ENCODE data around the gene GYS1.
"Not testable (repeated sequence)": the region's sequence is repeated elsewhere in the genome, so short reads cannot be mapped to it uniquely, and the experiment has no call there.

GYS1 gene

GRCh38 chr19:48993175-48994034 is at the start of gene GYS1, which contains the start of gene RUVBL2:
Gene GYS1, minus strand, starts transcription at chr19:48993309. Its CDS starts 197 bp downstream, at chr19:48993112.
Gene RUVBL2, plus strand, starts transcription at chr19:48993887. Its CDS starts 25 bp downstream, at chr19:48993912.
- DNase-seq (ENCODE audit: low read depth in 2 of 2): peak; percentile 97 to 98

GRCh38 chr19:49042666-49043065 is 49.6 kb upstream of the GYS1 start:
- DNase-seq (ENCODE audit: low read depth in 2 of 2): not testable (repeated sequence)

- DNase-seq (ENCODE audit: low read depth in 2 of 2): no peak
These were observed 49.1 kb upstream of the GYS1 start for GRCh38 chr19:49042177-49042576.

DNA sequence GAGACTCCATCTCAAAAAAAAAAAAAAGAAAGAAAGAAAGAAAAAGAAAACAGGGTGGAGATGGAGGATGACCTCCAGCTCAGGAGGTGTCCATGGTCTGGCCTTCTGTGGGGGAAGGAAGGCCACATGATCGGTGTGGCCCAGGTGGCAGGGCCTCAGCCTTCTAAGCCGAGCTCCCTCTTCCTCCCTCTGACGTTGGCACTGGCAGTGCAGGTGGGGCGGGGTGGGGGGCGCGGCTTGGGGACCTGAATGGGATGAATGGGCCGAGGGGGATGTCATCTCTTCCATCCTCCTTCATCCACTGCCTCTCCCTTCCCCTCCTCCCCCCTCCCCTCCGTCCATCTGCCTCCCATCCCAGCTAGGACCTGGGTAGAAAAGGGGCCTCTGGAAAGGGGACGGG is 46.6 kb upstream of the GYS1 start:
- DNase-seq (ENCODE audit: low read depth in 2 of 2): not testable (repeated sequence)

DNA sequence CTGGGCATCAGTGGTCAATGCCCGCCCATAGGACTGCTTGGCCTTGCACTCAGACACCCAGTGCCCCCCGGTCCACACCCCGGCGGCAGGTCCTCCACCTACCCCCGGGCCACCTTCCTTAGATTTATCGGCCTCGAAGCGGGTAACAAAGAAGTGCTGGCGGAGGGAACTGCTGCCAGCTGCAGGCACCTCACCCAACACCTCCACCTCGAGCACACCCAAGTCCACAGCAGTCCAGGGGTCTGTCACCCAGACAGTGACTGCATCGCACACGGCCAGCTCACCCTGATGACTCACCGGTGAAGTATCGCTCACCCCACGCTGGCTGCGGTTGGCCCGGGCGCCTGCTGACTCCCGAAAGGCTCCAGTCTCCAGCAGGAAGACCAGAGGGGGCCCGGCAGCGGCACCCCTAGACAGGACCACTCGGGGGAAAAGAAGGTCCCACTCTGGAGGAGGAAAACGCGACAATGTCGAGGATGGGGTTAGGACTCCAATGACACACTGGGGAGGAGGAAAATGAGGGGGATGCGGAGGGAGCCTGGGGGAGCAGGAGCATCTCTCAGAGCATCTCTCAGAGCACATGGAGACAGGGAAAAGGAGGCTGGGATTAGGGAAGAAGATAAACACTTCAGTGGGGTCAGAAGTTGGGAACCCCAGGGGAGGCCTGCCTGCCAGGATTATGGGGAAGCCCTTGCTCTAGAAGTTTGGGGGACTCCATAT is 45.6 kb upstream of the GYS1 start:
- DNase-seq (ENCODE audit: low read depth in 2 of 2): not testable (repeated sequence)

GRCh38 chr19:49038111-49038510 is 45.0 kb upstream of the GYS1 start:
- not testable (repeated sequence) for DNase-seq (ENCODE audit: low read depth in 2 of 2)

- not testable (repeated sequence) for DNase-seq (ENCODE audit: low read depth in 2 of 2)
These were observed 43.7 kb upstream of the GYS1 start, which contains the start of gene CGB1 for GRCh38 chr19:49036815-49037214. Gene CGB1, minus strand, starts transcription at chr19:49036895. Its CDS starts 184 bp downstream, at chr19:49036711.

- DNase-seq (ENCODE audit: low read depth in 2 of 2): not testable (repeated sequence)
These were observed 38.7 kb upstream of the GYS1 start, which contains the start of gene CGB2 for GRCh38 chr19:49031642-49032301. Gene CGB2, plus strand, starts transcription at chr19:49031890. Its CDS starts 206 bp downstream, at chr19:49032096.

- DNase-seq (ENCODE audit: low read depth in 2 of 2): not testable (repeated sequence)
These were observed 37.2 kb upstream of the GYS1 start for GRCh38 chr19:49030323-49030722.

GRCh38 chr19:49029749-49030148 is 36.6 kb upstream of the GYS1 start:
- not testable (repeated sequence) for DNase-seq (ENCODE audit: low read depth in 2 of 2)

GRCh38 chr19:49028686-49029085 is 35.6 kb upstream of the GYS1 start:
- DNase-seq (ENCODE audit: low read depth in 2 of 2): not testable (repeated sequence)

DNA sequence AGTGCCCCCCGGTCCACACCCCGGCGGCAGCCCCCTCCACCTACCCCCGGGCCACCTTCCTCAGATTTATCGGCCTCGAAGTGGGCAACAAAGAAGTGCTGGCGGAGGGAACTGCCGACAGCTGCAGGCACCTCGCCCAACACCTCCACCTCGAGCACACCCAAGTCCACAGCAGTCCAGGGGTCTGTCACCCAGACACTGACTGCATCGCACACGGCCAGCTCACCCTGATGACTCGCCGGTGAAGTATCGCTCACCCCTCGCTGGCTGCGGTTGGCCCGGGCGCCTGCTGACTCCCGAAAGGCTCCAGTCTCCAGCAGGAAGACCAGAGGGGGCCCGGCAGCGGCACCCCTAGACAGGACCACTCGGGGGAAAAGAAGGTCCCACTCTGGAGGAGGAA is 32.5 kb upstream of the GYS1 start:
- not testable (repeated sequence) for DNase-seq (ENCODE audit: low read depth in 2 of 2)

GRCh38 chr19:49025088-49025487 is 32.0 kb upstream of the GYS1 start:
- not testable (repeated sequence) for DNase-seq (ENCODE audit: low read depth in 2 of 2)

- not testable (repeated sequence) for DNase-seq (ENCODE audit: low read depth in 2 of 2)
These were observed 31.1 kb upstream of the GYS1 start, which contains the start of gene CGB3 for GRCh38 chr19:49024233-49024632. Gene CGB3, minus strand, starts transcription at chr19:49024333. Its CDS starts 362 bp downstream, at chr19:49023971.

- DNase-seq (ENCODE audit: low read depth in 2 of 2): no peak
These were observed 29.0 kb upstream of the GYS1 start for GRCh38 chr19:49022116-49022515.

GRCh38 chr19:49020931-49021895 is 28.1 kb upstream of the GYS1 start:
- DNase-seq (ENCODE audit: low read depth in 2 of 2): no peak

DNA sequence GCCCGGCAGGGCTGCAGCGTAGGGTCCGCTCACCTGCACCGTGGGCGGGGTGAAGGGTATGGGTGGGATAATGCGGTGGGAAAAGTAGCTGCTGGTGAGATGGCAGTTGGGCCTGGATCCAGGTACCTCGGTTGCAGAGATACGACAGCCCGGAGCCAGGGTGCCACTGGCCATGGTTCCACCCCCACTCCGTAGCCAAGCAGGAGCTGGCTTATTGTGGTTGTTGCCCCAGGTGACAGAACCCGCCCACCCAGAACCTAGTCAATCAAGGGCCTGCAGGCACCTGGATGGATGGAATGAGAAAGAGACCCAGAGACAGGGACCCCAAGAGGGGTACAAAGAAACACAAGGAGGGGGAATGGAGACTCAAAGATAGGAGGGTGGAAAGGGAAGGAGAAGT is 27.2 kb upstream of the GYS1 start:
- DNase-seq (ENCODE audit: low read depth in 2 of 2): no peak

GRCh38 chr19:49019242-49019932 is 26.3 kb upstream of the GYS1 start:
- peak in 1 of 2 donors; percentile 48 for DNase-seq (ENCODE audit: low read depth in 2 of 2)

GRCh38 chr19:49018388-49019241 is 25.5 kb upstream of the GYS1 start:
- not testable (repeated sequence) for DNase-seq (ENCODE audit: low read depth in 2 of 2)
